Suppressor macrophage (primary cell): ENCODE data around the gene PTPRE.

Experiments used
- DNase-seq, 4 experiments: peaks; one replicate each; pipeline ENCODE4 v3.0.0-alpha.2; 2020 to 2022

Gene PTPRE

DNA sequence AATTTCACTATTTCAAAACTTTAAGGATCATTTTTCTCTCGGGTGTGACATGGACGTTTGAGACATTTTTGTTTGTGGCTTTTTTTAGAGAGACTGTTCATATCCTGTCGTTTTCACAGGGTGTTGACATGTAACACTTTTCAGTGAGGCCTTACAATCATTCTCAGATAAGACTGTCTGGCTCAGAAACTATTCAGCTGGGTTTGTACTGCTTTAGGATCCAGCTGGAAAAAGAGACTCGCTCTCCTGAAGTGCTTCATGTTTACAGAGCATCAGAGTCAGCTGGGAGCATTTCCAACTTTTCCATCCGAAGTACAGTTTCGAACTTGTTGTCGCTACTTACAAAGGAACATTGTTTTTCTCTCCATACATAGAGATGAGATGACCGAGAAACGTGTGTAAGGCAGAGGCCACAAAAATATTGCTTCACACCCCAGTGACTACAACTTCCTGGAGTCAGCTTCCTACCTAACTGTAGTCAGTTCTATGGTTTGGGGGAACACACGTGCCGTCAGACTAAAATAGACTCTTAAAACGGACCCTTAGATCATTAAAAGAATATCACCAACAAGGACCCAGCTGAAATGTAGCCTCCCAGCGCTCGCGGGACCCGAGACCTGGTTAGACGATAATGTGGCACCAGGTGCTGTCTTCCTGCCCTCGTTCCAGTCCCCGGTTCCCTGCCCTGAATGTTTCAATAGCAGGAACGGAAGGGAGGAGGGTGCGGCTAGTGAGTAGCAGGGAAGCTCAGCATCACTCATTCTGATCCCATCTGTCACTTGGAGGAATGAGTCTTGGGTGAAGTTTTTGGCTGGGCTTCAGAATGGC lies 141.3 kb downstream of the PTPRE start:
- DNase-seq = peak; percentile 52 to 82 (median 74)

DNA sequence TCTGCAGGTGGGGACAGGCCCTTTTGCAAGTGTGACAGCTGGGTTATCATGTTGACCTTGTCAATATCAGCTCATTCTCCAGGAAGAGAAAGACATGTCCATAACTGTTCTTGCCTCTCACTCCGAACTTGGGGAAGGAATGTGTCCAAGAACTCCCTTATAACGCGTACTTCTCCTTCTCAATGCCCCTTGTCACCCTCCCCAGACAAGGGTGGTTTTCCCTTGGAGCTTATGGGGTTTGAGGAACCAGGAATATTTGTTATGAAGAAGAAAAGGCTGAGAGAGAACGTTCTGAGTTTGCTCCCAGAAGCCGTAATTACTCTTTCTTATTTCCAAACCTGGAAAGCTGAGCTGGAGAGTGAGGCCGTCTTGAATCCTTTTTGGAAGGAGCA lies 141.9 kb downstream of the PTPRE start:
- peak in 3 of 4 experiments; percentile 45 to 60 (median 56) for DNase-seq

DNA sequence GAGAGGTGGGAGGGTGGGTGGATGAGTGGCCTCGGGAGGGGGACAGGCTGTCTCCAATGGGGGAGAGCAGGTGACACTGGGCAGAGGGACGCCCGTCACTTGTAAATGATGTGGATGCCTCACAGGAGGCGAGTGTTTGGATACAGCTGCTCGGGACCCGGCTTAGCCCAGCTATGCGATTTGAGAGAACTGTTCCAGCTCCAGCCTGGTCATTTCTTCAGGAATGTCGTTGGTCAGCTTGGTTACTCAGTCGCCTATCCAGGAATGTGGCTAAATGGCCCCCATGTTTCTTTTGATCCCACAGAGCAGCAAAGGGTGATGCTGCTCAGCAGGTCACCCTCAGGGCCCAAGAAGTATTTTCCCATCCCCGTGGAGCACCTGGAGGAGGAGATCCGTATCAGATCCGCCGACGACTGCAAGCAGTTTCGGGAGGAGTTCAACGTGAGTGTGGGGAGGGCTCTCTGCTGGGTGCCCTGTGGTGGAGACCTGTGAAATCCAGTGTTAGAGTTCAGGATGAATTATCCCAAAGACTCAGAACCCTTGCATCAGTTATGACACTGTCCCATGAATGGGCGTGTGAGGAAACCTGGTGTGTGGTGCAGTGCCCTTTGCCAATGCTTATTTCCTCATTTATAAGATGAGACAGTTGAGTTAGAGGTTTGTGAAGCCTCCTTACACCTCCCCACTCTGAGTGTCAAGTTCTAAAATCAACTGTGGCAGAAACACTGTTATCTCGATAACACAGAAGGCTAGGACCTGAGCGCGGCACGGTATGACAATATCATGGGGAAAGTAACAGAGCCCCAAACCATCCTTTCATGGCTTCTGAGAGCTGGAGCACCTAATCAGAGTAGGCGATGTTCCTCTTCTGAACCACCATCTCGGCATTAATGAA lies 142.6 kb downstream of the PTPRE start:
- peak; percentile 73 to 91 (median 80) for DNase-seq

DNA sequence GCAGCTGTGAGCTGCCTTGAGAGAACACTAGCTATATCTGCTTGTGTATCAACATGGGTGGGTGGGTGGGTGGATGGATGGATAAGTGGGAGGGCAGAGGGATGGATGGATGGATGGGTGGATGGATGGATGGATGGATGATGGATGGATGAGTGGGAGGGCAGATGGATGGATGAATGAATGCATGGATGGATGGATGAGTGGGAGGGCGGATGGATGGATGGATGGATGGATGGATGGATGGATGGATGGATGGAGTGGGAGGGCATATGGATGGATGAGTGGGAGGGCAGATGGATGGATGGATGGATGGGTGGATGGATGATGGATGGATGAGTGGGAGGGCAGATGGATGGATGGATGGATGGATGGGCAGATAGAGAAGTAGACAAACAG lies 143.2 kb downstream of the PTPRE start:
- no peak for DNase-seq

DNA sequence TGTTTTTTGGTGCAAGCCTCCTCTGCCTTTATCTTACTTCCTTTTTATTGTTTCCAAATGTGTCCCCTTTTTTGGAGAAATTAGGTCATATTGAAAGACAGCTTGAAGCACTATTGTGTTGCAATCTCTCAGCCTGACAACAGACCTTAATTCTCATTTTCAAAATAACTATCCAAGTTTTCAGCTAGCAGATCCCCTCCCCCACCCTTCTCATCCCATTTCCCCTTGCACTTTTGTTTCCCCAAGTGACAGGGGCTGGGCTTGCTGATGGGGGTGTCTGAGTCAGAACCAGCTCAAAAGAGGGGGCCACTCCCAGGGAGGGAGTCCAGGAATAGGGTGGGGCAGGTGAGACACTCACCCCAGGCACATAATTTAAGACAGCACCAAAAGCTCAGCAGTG lies 144.0 kb downstream of the PTPRE start:
- peak; percentile 74 to 93 (median 84) for DNase-seq

DNA sequence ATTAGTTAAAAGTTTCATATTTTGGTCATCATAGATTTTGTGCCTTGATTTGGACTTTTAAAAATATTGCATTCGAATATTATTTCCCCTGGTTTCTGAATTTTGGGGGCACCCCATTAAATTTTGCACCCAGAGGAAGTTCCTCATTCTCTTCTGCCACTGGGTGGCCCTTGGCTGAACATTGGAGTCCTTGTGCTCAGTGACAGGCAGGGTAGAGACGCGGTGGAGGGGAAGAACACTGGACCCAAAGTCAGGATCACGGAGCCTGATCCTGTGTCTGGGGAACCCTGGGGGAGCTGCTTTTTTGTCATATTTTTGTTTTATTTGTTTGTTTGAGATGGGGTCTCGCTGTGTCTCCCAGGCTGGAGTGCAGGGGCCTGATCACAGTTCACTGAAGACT lies 144.6 kb downstream of the PTPRE start:
- peak in 3 of 4 experiments; percentile 60 to 70 (median 68) for DNase-seq

DNA sequence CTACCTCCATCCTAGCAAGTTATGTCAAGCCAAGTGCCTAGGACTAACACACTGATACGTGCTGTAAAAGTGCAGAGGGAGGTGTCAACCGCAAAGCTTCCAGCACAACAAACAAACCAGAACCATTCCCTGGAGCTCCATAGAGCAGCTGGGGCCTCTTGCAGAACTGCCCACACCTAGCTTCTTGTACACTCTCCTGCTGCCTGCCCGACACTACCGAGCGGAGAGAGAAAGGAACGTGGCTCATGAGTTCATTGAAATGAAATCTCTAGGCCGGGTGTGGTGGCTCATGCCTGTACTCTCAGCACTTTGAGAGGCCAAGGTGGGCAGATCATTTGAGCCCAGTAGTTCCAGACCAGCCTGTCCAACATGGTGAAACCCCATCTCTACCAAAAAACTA lies 145.8 kb downstream of the PTPRE start:
- DNase-seq = no peak

DNA sequence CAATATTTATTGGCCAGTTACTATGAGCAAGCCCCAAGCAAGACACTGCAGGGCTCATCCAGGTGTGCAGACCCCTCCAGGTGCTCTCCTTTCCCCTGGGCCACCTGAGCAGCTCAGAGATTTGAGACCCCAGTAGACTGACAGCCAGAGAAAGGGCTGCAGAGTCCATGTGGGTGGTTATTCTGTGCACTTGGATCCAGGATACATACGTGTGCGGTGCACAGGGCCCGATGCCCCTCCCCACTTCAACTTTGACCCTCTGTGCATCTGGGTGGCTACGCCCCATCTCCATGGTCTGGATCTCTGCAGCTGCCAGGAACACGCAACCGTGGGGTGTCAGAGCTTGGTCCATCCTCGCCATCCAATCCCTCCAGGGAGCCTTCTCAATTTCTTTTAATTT lies 146.5 kb downstream of the PTPRE start:
- DNase-seq = no peak

DNA sequence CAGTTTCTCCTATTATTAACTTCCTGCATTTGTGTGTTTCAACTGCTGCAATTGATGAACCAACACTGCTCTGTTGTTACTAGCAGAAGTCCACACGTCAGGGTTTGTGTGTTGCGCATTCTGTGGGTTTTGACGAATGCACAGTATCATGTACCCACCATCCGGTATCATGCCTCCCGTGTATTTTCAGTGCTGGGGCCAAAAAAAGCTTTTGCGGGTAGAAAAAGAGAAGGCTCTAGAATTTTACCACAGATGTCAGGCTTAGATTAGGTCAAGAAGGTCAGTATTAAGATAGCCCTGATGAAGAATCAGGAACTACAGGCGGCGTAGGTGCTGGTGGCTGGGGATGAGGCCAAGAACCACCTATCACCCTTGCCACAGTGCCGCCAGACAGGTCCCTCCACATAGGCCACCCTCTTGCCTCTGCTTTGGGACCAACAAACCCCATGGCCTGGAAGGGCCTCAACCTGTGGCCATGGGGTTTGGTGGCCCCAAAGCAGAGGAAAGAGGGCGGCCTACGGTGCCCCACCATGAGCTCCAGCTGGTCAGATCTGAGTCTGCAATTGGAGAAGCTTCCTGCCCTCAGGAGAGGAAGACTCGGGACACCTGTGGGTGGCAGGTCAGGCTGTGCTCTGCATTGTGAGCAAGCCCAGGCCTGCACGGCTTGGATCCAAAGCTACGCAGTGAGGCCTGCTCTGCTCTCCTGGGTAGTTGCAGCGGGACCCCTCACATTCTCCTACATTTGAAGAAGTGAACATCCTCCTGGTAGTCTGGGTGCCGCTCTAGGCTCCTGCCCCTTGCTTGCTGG lies 147.5 kb downstream of the PTPRE start:
- peak; percentile 90 to 96 (median 91) for DNase-seq

DNA sequence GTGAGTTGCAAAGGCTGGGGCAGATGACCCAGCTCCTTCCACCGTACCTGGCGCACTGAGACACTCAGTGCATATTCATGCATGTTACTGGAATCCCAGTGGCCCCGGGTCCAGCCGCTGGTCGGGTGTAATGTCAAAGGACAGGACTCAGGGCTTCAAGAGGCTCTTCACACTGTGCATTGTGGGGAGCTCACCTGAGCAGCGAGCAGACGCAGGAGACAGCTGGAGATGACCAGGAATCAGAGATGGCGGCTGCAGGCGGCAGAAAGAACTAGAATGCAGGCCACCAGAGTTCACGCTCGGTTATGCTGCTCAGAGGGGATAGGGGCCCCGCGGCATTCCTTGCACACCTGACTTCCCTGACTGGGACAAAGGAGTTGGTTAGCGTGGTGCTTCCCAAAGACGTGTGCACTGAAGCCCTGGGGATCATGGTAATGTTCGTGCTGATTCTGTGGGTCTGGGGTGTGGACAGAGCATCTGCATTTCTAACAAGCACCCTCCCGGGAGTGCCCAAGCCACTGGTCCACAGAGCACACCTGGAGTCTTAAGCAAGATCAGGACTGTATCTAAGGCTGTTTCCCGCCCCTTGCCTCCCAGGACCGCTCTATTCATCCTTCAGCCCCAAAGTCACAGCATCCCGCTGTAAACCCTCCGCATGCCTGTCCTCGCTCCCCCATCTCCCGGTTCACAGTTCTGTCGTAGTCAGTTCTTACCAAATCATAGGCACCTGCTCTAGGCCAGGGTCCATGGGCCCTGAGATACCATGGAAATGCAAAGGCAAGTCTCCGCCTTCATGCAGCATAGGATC lies 148.4 kb downstream of the PTPRE start:
- DNase-seq = peak in 1 of 4 experiments; percentile 1

DNA sequence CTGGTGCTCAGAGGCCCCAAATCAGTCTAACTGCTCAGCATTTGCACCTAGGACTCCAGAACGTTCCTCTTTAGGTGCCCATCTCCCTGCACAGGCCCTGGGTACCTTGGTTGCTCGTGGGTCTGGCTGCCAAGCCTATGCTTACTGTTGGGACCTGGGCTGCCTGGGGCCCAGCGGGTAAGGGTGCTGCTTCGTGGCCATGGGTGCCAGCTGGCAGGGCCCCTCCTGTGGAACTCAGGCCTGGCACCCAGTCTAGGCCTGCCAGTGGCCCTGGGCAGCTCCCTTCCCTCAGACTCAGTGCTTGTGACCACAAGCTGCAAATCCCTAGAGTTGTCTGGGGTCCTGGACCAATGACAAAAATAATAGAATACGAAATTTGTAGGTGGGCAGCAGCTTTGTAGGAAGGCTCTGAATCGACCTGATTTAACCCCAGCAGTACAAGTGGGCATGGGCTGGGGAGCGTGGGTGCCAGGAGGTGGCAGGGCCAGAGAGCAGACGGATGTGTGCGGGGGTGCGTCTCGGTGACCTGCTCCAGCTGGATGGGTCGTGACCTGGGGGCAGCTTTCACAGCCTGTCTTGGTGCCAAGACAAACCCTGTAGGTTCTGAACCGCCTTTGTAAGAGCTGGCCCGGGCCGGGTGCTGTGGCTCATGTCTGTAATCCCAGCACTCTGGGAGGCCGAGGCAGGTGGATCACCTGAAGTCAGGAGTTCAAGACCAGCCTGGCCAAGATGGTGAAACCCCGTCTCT lies 149.6 kb downstream of the PTPRE start:
- no peak for DNase-seq

DNA sequence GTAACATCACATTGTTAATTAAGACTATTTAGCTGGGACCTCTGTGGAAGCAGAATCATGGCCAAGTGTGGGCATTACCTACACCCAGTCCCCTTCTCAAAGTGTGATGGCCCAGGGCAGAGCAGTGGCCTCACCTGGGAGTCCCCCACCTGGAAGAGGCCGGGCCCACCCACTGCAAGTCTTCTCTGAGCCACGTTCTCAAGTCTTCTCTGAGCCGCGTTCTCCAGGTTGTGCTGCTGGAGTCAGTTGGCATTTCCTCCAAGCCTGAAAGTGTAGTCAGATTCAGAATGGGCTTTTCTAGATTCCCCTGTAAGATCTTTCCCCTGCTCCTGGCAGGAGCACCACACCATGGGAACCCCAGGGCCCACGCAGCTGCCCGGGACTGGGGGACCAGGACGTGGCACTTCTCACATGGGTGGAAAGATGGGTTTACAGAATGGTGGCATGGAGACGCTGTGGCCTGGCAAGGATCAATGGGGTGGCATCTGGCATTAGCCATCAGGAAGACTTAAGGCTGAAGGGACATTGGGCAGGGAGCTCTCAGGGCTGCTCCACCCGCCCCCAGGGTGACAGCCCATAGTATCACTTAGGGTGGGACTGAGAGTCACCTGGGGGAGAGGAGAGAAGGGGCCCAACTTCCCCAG lies 151.3 kb downstream of the PTPRE start:
- no peak for DNase-seq

DNA sequence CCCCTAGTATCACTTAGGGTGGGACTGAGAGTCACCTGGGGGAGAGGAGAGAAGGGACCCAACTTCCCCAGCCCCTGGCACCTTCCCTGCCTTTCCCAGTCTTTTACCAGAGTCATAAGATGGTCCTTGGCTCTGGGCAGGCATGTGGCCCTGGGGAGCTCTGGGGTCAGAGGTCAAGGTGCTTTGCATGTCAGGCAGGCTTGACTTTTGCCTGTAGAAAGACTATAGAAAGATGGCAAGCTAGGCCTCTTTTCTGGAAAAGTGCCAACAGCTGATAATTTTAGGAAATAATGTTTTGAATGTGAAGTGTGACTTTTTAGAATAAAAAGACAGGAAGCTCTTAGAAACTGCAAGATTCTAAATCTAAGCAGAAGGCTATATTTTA lies 151.8 kb downstream of the PTPRE start:
- DNase-seq = peak in 1 of 4 experiments; percentile 51

DNA sequence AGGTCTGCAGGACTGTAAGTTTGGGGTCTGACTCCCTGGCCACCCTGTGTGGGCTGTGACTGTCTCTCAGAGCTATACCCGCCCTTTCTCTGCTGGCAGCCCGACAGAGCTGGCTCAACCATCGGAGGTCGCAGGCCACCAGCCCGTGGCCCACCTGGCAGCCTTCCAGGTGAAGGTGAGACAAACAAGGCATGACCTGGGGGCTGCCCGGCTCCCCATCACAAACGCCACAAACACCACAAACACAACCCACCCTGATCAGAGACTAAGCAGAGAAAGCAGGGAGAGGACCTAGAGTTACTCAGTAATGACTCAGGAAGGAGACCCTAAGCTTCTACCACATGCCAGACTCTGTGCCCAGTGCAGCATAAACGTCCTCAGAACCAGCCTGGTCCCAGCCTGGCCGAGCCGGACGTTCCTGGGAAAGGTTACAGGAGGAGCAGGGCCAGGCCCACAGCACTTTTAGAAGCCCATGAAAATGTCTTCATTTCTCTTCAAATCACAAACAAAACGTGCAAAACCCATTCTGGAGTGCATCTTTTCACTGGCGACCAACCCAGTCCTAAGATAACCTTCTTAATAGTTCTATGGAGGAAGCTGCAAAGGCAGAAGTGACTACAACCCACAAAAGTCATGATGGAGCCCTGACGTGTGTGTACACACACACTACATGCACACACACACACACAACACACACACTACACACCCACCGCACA lies 152.5 kb downstream of the PTPRE start:
- peak; percentile 49 to 73 (median 62) for DNase-seq

DNA sequence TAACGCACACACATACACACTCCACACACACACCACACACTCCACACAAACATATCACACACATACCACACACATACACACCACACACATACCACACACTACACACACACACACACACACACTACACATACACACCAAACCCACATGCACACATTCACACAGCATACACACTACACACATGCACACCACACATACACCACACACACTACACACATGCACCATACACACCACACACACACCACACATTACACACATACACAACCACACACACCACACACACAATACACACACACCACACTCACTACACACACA lies 153.0 kb downstream of the PTPRE start:
- DNase-seq = no peak

DNA sequence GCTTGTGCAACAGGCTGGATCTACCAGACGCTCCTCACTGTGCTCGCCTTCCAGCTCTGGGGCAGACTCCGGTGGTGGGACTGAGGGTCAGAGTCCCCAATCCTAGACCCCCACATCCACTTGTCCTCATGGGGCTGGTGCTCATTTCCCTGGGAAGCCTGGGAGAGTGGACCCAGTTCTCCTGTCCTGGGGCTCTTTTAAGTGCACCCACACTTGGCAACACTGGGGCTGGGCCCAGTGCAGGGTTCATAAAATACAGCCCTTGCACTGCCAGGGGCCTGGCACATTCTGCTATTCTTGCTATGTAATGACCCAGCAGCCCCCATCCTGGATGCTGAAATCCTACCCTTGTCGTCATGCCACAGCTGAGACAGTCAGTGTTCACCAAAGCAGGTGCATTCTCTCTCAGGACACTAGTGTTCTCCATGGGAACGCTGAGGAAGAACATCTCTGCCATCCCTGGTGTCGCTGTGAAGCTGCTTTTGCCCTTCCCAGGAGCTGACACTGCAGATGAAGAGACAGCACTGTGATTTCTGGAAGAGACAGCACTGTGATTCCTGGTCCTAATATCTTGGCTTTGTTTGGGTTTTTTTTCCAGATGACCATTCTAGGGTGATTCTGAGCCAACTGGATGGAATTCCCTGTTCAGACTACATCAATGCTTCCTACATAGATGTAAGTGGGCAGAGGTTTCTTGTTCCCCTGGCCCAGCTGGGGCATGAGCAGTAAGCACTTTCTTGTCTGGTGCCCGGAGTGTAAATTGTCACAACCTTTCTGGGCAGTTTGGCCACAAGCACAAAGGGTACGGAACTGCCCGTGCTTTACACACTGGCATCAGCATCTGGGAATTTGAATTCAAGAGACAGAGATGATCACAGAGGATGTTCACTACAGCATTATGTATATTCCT lies 153.7 kb downstream of the PTPRE start:
- DNase-seq = peak in 1 of 4 experiments; percentile 13

DNA sequence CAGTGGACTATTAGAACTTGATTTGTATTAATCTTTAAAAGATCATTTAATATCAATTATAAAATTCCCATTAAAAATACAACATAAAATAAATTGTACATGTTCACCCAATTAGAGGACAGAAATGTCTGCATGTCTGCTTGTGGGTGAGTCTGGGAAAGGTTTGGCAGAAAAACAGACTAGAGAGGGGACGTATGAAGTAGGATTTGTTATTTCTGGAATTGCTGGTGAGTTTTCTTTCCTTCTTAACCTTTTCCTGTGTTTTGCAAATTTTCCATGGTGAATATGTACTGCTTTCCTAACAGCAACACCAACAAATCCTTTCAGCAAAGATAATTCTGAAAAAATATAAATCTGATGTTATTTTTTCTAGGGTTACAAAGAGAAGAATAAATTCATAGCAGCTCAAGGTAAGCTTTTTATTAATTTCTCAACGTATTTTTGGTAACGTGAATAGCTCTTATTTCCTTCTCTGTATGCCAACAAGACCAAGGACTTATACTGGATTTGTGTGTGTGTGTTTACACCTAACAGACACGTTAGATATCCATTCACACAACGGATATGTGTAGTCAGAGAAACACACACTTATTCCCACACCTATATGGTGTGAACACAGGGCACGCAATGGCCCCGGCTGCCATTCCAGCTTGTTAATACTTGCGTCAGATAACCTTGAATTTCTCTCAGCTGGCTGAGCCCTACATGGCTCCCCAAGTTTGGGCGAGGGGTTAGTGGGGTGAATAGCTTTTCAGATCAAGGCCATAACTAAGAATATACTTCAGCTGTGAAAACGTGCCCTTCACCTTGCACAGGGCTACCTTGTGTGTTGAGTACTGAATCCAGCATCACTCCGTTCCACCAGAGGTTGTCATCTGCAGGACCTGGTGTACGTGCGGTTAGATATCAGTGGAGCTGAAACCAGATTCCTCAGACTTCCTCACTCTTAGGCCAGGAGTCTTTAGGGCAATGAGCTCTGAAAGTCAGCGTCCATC lies 154.7 kb downstream of the PTPRE start:
- DNase-seq = peak in 1 of 4 experiments; percentile 3
